GM18951 (cell line): ENCODE measurements around the gene DGKD.

Experiments
- POLR2A ChIP-seq: IDR thresholded peaks from 4 replicates; pipeline ENCODE4 v1.6.1; 2011; ENCODE audit warnings: mild to moderate bottlenecking; ENCODE audit not compliant: insufficient read length, insufficient read depth; ENCODE audit errors: extremely low read depth
- in situ Hi-C: fragments of 300-500 bp; cut with MboI; formaldehyde crosslinking; loops from one replicate; pipeline ENCODE4 v1.12.0; 2022; ENCODE audit warnings: low sequenced_read_pairs, mixed read lengths, inconsistent platforms; ENCODE audit not compliant: unreplicated experiment

Gene DGKD

GRCh38 chr2:233460726-233461441 is 106.6 kb downstream of the DGKD start:
- in situ Hi-C loops, result loop anchor here (10.0 kb wide), 1 partner anchor 344 kb away; no protein-coding TSS in a partner anchor
- no peak for TF ChIP-seq POLR2A

GRCh38 chr2:233461481-233461891 is 107.2 kb downstream of the DGKD start:
- no peak for TF ChIP-seq POLR2A
- in situ Hi-C loops, result loop anchor here (10.0 kb wide), 1 partner anchor 343 kb away; no protein-coding TSS in a partner anchor

GRCh38 chr2:233462202-233462785 is 108.0 kb downstream of the DGKD start:
- no peak for TF ChIP-seq POLR2A

GRCh38 chr2:233462826-233463470 is 108.7 kb downstream of the DGKD start:
- TF ChIP-seq POLR2A, result no peak
- in situ Hi-C loops, result loop anchor here (10.0 kb wide), 1 partner anchor 342 kb away; no protein-coding TSS in a partner anchor

More at GRCh38 chr2:233462202-233462785, 108.0 kb downstream of the DGKD start:
- in situ Hi-C loops, result loop anchor here (10.0 kb wide), 1 partner anchor 343 kb away; no protein-coding TSS in a partner anchor

GRCh38 chr2:233463586-233463985 is 109.3 kb downstream of the DGKD start:
- in situ Hi-C loops, result loop anchor here (10.0 kb wide), 1 partner anchor 341 kb away; no protein-coding TSS in a partner anchor
- no peak for TF ChIP-seq POLR2A

GRCh38 chr2:233464056-233464455 is 109.8 kb downstream of the DGKD start:
- TF ChIP-seq POLR2A, result no peak
- in situ Hi-C loops, result loop anchor here (10.0 kb wide), 1 partner anchor 341 kb away; no protein-coding TSS in a partner anchor

GRCh38 chr2:233464531-233465240 is 110.4 kb downstream of the DGKD start:
- no peak for TF ChIP-seq POLR2A
- in situ Hi-C loops, result loop anchor here (10.0 kb wide), 1 partner anchor 340 kb away; no protein-coding TSS in a partner anchor

- in situ Hi-C loops, result loop anchor here (10.0 kb wide), 1 partner anchor 338 kb away; no protein-coding TSS in a partner anchor
- no peak for TF ChIP-seq POLR2A
Observed at GRCh38 chr2:233466991-233467603, 112.8 kb downstream of the DGKD start.

- no peak for TF ChIP-seq POLR2A
Observed at GRCh38 chr2:233468047-233468740, 113.9 kb downstream of the DGKD start.

GRCh38 chr2:233468741-233469110 is 114.4 kb downstream of the DGKD start:
- in situ Hi-C loops, result loop anchor here (10.0 kb wide), 1 partner anchor 336 kb away; no protein-coding TSS in a partner anchor
- no peak for TF ChIP-seq POLR2A

More at GRCh38 chr2:233468047-233468740, 113.9 kb downstream of the DGKD start:
- in situ Hi-C loops, result loop anchor here (10.0 kb wide), 1 partner anchor 337 kb away; no protein-coding TSS in a partner anchor

GRCh38 chr2:233469261-233470010 is 115.1 kb downstream of the DGKD start:
- in situ Hi-C loops, result loop anchor here (10.0 kb wide), 1 partner anchor 335 kb away; no protein-coding TSS in a partner anchor
- TF ChIP-seq POLR2A, result no peak
